Hindlimb muscle (tissue), 1 donor: Measurements from ENCODE around the gene PFKL. TPM values are rescaled to one million over a fixed set of nuclear protein-coding genes. Genes with fewer than 3 reads are reported as not detected.

Experiments
- DNase-seq: peaks from one replicate; pipeline ENCODE4 v3.0.0-alpha.2; 2013
- polyA plus RNA-seq: library from polyadenylated mRNA; unstranded; fragments of 120-200 nt; gene quantifications from one replicate; pipeline ENCODE4 v1.2.1, GENCODE V29; 2013; ENCODE audit not compliant: insufficient read length

Gene PFKL
- polyA plus RNA-seq, 1 donor = 65.1 TPM

- DNase-seq = no peak
Observed at GRCh38 chr21:44314561-44314960, 14.7 kb downstream of the PFKL start.

GRCh38 chr21:44315691-44316203 is 15.9 kb downstream of the PFKL start:
- no peak for DNase-seq

DNA sequence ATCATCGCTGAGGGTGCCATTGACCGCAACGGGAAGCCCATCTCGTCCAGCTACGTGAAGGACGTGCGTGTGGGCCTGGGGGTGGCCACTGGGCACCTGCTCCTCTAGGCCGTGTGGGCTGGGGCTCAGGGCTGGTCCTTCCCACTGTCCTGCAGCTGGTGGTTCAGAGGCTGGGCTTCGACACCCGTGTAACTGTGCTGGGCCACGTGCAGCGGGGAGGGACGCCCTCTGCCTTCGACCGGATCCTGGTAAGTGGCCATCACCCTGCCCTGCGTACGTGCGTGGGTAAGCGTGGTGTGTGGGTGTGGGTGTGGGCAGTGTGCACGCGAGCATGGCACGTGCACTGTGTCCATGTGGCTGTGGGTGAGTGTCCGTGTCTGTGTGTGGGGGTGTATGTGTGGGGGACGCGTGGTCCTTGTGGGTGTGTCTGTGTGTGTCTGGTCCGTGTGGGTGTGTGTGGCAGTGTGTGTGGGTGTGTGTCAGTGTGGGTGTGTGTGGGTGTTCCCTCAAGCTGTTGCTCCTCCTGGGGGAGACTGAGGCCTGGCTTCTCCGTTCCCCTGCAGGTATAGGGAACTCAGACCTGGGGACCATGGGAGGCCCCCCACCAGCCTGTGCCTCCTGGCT is 16.5 kb downstream of the PFKL start:
- DNase-seq = no peak

DNA sequence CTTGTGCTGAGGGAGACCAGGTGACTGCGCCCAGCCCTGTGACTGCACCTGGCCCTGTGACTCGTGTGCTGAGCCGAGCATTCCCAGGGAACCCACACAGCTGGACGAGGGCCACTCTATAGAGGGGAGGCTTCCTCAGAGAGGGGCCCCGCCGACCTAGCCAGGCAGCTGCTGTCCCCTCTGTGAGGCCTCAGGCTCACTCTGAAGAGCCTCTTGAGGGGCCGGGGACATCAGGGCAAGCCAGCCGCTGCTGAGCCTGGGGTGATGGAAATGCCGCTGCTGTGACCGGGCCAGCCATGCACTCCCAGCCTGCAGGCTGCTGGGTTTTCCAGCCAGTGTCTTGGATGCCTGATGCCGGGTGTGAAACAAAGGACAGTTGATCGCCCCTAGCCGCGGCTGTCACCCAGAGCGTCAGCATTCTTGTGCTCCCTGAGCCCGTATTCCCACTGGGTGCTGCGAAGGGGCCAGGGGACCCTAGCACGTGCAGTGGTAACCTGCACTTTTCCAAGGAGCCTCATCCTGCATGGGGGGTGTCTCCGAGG is 17.5 kb downstream of the PFKL start:
- DNase-seq = no peak

DNA sequence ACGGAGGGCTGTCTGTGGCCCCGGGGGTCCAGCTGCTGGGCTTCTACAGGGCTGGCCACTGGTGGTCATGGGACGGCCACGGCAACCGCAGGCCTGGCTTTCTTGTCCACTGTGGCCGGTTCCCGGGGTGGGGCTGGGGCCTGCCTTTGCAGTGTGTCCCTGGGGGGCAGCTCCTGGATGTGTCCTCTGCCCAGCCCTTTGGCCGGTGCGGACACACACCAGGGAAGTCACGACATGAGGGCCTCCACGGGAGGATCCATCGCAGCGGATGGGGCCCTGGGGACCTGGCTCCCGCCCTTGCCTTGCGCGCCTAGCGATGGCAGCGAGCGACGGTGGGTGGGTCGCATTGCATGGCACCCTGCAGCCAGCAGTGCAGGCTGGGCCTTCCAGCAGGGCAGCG is 18.0 kb downstream of the PFKL start:
- DNase-seq = no peak

GRCh38 chr21:44318489-44319285 is 18.8 kb downstream of the PFKL start:
- no peak for DNase-seq

DNA sequence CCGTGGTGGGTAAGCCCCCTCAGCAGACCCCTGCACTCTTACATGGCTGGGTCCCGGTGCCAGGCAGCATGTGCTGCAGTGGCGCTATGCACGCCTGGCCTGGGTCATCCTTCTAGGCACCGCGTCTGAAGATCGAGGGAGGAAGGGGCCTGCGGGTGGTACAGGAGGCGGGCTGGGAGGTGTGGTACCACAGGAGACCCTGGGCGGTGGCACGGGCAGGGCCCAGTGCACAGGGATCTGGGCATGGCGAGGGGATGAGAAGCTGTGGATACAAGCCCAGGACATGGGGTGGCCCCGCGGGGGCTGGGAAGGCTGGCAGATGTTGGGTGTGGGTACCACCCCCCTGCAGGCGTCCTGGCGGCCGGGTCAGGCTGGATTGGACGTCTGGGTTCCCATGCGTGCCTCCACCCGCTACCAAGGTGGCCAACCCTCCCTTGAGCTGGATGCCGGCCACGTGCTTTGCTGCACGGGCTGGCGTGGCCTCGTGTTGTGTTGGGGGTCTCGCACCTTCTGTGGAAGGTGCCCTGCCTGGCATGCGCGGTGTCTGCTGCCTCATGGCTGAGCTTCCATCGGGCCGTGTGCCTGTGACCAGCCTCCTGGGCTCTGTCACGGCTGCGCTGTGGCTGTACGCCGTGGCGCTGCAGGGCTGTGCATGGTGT is 19.7 kb downstream of the PFKL start:
- DNase-seq = no peak

DNA sequence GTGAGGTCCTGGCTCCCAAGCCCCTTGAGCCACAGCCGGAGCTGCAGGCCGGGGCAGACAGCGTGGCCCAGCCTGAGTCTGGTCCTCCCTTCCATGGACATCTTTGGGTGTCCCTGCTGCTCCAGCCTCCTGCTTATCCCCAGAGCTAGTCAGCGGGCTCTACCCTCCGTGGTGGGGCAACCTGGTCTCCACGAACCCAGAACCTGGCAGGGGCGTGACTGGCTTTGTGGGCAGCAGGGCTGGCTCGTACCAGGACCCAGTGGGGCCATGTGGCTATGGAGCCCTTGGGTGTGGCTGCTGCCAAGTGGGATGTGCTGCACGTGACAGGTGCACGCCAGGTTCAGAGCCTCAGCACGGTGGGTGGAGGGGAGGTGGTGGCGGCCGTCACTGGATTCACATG is 21.0 kb downstream of the PFKL start:
- DNase-seq = no peak

DNA sequence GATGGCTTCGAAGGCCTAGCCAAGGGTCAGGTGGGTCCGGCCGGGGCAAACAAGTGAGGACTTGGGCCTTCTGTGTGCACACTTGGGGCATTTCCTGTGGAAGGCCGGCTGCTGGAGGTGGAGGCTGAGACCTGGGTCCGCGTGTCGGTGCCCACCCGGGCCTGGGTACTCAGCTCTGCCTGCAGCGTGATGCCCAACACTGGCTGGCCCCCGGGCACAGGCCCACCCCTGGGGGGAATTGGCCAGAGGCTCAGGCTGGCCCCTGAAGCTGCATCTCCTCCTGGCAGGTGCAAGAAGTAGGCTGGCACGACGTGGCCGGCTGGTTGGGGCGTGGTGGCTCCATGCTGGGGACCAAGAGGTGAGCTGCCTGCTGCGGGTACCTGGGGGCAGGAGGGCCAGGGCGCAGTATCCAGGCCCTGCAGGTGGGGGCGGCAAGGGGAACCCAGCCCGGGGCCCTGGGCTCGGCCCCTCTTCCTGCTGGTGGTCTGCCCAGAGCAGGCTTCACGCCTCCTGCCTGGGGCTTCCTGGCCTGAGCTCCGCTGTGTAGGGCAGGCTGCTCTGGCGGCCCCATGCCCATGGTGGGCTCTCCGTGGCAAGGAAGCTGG is 22.1 kb downstream of the PFKL start:
- DNase-seq = no peak

DNA sequence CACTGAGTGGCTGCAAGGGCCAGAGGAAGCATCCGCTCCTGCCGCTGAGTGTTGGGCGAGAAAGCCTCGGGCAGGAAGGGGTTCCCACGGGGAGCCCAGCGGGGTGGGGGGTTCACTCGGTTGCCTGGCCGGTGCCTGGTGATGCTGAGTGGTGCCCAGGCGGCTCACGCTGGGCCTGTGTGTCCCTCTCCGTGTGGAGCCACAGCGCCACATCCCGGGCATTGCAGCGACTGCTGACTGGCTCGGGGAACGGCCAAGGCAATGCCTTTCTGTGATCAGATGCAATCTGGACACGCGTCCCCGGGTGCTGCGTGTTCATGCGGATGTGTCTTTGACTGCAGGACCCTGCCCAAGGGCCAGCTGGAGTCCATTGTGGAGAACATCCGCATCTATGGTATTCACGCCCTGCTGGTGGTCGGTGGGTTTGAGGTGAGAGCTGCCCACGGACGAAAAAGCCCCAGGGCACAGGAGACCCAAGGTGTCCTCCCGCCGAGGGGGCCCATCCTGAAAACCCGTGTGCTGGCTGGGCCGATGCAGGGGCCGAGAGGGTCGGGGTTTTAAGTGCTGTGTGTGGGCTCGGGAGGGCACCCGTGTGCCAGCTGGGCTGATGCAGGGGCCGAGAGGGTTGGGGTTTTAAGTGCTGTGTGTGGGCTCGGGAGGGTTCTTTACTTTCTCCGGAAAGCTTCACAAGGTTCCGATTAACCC is 22.9 kb downstream of the PFKL start:
- no peak for DNase-seq

DNA sequence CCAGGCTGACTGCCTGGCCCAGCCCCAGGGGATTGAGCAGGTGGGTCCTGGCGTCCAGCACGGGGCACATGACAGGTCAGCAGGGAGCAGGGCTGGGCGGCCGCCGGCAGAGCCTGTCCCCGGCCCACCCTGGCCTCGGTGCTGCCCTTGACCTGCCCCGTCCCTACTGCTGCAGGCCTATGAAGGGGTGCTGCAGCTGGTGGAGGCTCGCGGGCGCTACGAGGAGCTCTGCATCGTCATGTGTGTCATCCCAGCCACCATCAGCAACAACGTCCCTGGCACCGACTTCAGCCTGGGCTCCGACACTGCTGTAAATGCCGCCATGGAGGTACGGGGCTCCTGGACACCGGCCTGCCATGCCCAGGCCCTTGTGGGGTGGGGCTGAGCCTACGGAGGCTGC is 23.7 kb downstream of the PFKL start:
- no peak for DNase-seq

GRCh38 chr21:44324106-44324853 is 24.4 kb downstream of the PFKL start:
- no peak for DNase-seq

DNA sequence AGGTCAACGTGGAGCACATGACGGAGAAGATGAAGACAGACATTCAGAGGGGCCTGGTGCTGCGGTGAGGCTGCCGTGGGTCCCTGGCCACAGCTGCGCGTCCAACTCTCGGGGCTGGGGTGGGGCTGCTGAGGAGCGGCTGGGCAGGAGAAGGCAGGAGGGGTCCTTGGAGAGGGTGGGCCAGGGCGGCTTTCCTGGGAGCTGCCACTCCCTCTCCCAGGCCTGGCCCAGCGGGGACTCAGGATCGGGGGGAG is 24.9 kb downstream of the PFKL start:
- no peak for DNase-seq

- no peak for DNase-seq
Observed at GRCh38 chr21:44325386-44326271, 25.8 kb downstream of the PFKL start.

DNA sequence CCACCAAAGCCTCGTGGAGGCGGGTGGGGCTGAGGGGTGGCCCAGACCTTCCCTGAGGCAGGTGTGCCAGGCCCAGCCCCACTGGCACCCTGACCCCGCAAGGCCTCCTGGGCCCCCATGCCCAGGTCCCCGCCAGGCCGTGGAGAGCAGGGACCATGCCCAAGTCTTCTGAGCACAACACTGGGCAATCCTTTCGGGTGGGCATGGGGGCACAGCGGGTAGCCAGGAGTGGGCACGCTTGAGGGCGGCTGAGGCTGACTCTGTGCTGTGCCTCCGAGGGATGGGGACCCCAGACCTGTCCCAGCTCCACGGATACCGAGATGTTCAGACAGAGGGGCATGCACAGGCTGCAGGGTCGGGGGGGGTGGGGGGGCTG is 26.4 kb downstream of the PFKL start:
- DNase-seq = no peak

- DNase-seq = no peak
Observed at GRCh38 chr21:44326716-44327602, 27.1 kb downstream of the PFKL start.

DNA sequence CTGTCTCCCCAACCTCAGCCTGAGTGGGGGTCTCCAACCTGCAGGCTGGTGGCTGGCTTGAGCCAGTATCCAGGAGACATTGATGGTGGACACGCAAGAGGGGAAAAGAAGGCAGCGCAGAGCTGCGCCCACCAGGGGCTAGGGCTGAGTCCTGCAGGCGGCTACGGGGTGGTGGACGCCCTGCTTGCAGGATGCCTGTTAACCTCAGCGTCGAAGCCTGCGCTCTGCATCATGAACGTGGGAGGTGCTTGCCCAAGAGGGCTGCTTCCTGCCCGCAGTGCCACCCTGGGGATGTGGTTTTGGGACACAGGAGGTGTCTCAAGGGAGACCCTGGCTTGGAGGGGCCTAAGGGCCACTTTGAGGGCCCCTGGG is 27.7 kb downstream of the PFKL start:
- no peak for DNase-seq

- no peak for DNase-seq
Observed at GRCh38 chr21:44328242-44328895, 28.5 kb downstream of the PFKL start.
